Mammary epithelial cell (primary cell): Measurements from ENCODE around the gene EPB41L3.

Experiments
- EZH2 ChIP-seq: IDR thresholded peaks from 2 replicates; pipeline ENCODE4 v1.6.1; 2012; ENCODE audit warnings: low read length, inconsistent platforms, borderline replicate concordance
- TF ChIP-seq, protein P1 (sequence below), 2 donors: IDR thresholded peaks in 1 of 2; conservative IDR thresholded peaks in 1 of 2; 2 replicates each; pipeline ENCODE4 v1.5.1; 2011 to 2012; ENCODE audit warnings: inconsistent platforms in 2 of 2, low read length in 2 of 2, mild to moderate bottlenecking in 2 of 2, control low read depth in 1 of 2, low read depth in 1 of 2; ENCODE audit not compliant: insufficient read depth in 1 of 2; ENCODE audit errors: extremely low read depth in 1 of 2

DNA sequence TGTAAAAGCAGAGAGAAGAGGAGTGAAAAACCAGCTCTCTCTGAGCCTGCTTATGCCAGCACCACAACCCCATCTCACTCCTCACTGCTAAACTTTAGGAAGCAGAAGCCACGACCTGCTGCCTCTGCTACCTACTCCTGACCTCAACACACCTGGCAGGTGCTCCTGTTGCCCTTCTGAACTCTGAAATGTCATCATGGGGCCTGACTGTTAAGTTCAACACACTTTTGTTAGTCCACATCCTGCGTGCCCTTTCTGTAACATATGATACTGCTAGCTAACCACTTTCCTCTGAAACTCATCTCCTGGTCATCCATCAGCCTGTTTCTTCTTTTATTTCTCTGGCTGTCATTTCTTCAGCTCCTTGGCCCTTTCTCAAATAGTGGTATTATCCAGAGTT is 118.1 kb downstream of the EPB41L3 start:
- TF ChIP-seq, protein P1, sequence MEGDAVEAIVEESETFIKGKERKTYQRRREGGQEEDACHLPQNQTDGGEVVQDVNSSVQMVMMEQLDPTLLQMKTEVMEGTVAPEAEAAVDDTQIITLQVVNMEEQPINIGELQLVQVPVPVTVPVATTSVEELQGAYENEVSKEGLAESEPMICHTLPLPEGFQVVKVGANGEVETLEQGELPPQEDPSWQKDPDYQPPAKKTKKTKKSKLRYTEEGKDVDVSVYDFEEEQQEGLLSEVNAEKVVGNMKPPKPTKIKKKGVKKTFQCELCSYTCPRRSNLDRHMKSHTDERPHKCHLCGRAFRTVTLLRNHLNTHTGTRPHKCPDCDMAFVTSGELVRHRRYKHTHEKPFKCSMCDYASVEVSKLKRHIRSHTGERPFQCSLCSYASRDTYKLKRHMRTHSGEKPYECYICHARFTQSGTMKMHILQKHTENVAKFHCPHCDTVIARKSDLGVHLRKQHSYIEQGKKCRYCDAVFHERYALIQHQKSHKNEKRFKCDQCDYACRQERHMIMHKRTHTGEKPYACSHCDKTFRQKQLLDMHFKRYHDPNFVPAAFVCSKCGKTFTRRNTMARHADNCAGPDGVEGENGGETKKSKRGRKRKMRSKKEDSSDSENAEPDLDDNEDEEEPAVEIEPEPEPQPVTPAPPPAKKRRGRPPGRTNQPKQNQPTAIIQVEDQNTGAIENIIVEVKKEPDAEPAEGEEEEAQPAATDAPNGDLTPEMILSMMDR (conservative IDR thresholded peaks at IDR 0.05 in 1 of 2, IDR thresholded peaks at IDR 0.05 in 1 of 2; ENCODE audit: extremely low read depth in 1 of 2, insufficient read depth in 1 of 2, low read depth in 1 of 2, low read length in 2 of 2), result no peak
- no peak for TF ChIP-seq EZH2
